K562 (cell line): Measurements from ENCODE around the gene CADM2.

ENCODE experiments used
- CBX1 ChIP-seq: sonication (generic); IDR thresholded peaks from 2 replicates; pipeline ENCODE4 v1.6.1; 2016; ENCODE audit warnings: antibody characterized with exemption, low read depth, mild to moderate bottlenecking
- CBX3 ChIP-seq, 2 experiments: IDR thresholded peaks; 1 replicate in 1 of 2; 2 replicates in 1 of 2; pipeline ENCODE4 v1.6.1; 2012; ENCODE audit warnings: inconsistent platforms in 2 of 2, low read length in 2 of 2, borderline replicate concordance in 1 of 2, control low read depth in 1 of 2
- CBX8 ChIP-seq: fragments of 200-600 bp; sonication (generic); IDR thresholded peaks from 2 replicates; pipeline ENCODE4 v1.6.1; 2012; ENCODE audit warnings: borderline replicate concordance, mixed run types, low read depth, mild to moderate bottlenecking, moderate library complexity, mixed read lengths, low read length, control low read depth, inconsistent platforms; ENCODE audit not compliant: poor library complexity, severe bottlenecking; ENCODE audit errors: extremely low read depth
- CTCF ChIP-seq, 3 experiments: IDR thresholded peaks in 2 of 3; conservative IDR thresholded peaks in 1 of 3; 2 replicates each; pipeline ENCODE4 v1.5.1; 2011 to 2012; ENCODE audit warnings: low read length in 3 of 3, mild to moderate bottlenecking in 3 of 3, control low read depth in 2 of 3, improper control_type of control experiment in 1 of 3, inconsistent platforms in 1 of 3, low read depth in 1 of 3, mixed read lengths in 1 of 3, moderate library complexity in 1 of 3; ENCODE audit not compliant: insufficient read depth in 2 of 3
- GTF2F1 ChIP-seq: IDR thresholded peaks from 2 replicates; pipeline ENCODE4 v1.6.1; 2011; ENCODE audit warnings: low read depth, low read length, improper control_type of control experiment
- IRF9 ChIP-seq: fragments of 450-650 bp; IDR thresholded peaks from 2 replicates; pipeline ENCODE4 v1.6.1; 2016; ENCODE audit warnings: missing biosample characterization, missing genetic modification characterization
- NFE2L1 ChIP-seq: fragments of 450-650 bp; IDR thresholded peaks from 2 replicates; pipeline ENCODE4 v1.6.1; 2016; ENCODE audit warnings: missing genetic modification characterization, low read depth, mild to moderate bottlenecking, missing compliant biosample characterization, moderate library complexity, borderline replicate concordance
- POLR2A ChIP-seq: fragments of 450-650 bp; conservative IDR thresholded peaks from 2 replicates; pipeline ENCODE4 v1.6.1; 2016
- SMARCC2 ChIP-seq: fragments of 450-650 bp; IDR thresholded peaks from 2 replicates; pipeline ENCODE4 v1.6.1; 2017; ENCODE audit warnings: antibody characterized with exemption, moderate library complexity, mild to moderate bottlenecking, low read depth
- TAF1 ChIP-seq: IDR thresholded peaks from 2 replicates; pipeline ENCODE4 v1.6.1; 2011; ENCODE audit warnings: mild to moderate bottlenecking, low read length, moderate library complexity; ENCODE audit not compliant: insufficient read depth, control insufficient read depth, severe bottlenecking; ENCODE audit errors: extremely low read depth
- ZNF175 ChIP-seq: fragments of 200-800 bp; sonication (Bioruptor generic); IDR thresholded peaks from 2 replicates; pipeline ENCODE4 v1.6.1; 2016; ENCODE audit warnings: low read depth, mild to moderate bottlenecking, missing genetic modification characterization, missing compliant biosample characterization

GRCh38 chr3:85516146-85516545 is 557.4 kb downstream of the CADM2 start:
- TF ChIP-seq ZNF175 (CRISPR knock-in tag) (no peak), TAF1 (no peak), POLR2A (no peak), NFE2L1 (tag) (no peak), CBX3 (IDR thresholded peaks at IDR 0.05; ENCODE audit: borderline replicate concordance in 1 of 2, low read length in 2 of 2) (no peak), CBX8 (no peak), CTCF (IDR thresholded peaks at IDR 0.05 in 2 of 3, conservative IDR thresholded peaks at IDR 0.05 in 1 of 3; ENCODE audit: insufficient read depth in 2 of 3, low read depth in 1 of 3, low read length in 3 of 3) (no peak), GTF2F1 (no peak), IRF9 (tag) (no peak), CBX1 (no peak), SMARCC2 (no peak)
